HepG2 (cell line): ENCODE data around the gene KIF26B. TPM values are rescaled to one million over a fixed set of nuclear protein-coding genes. Genes with fewer than 3 reads are reported as not detected.

Experiments
- ATAC-seq: fragments of 200-7000 bp; cut with Tn5 transposase; 3 replicates; pipeline ENCODE4 v1.9.1; 2020; ENCODE audit warnings: mild to moderate bottlenecking, moderate library complexity
- BruUV-seq: library from RNA; stranded (reverse); fragments of 400-500 nt; replicated peaks from 2 replicates; lab custom pipeline; 2021; lab: Mats Ljungman, UMichigan
- CTCF ChIA-PET: fragments of 300-600 bp; formaldehyde crosslinking; extraction: SDS; loops from one replicate; lab custom pipeline; 2021; ENCODE audit warnings: low total read pairs, inconsistent platforms, low intra/inter-chr PET ratio; lab: Yijun Ruan, JAX
- POLR2A ChIA-PET: fragments of 350-600 bp; sonication (Branson Sonifier 250); formaldehyde crosslinking; loops from one replicate; lab custom pipeline; 2020; ENCODE audit warnings: antibody characterized with exemption, inconsistent platforms; lab: Yijun Ruan, JAX
- DNase-seq: peaks from one replicate; pipeline ENCODE4 v3.0.0-alpha.2; 2015; ENCODE audit warnings: low spot score
- FAIRE-seq: peaks from 3 replicates; lab custom pipeline; 2011; peaks lifted over from hg19 to GRCh38; lab: Jason Lieb, UNC
- H2AFZ ChIP-seq: one replicate; pipeline ENCODE4 v1.6.1; 2011; ENCODE audit warnings: low read length, inconsistent platforms
- H3K27ac ChIP-seq: fragments of 300-600 bp; 3 replicates; pipeline ENCODE4 v1.8.0; 2011; ENCODE audit warnings: mixed run types, mild to moderate bottlenecking, mixed read lengths, low read length, inconsistent platforms; ENCODE audit not compliant: insufficient read depth; ENCODE audit errors: extremely low read length
- H3K27me3 ChIP-seq, 2 experiments: fragments of 200-600 bp in 1 of 2; 2 replicates in 1 of 2; 3 replicates in 1 of 2; pipeline versions ENCODE4 v1.6.0 to v1.8.0; 2011; ENCODE audit warnings: low read length in 2 of 2, mild to moderate bottlenecking in 2 of 2, moderate library complexity in 2 of 2, inconsistent platforms in 1 of 2; ENCODE audit not compliant: insufficient read depth in 2 of 2, control insufficient read depth in 1 of 2
- H3K36me3 ChIP-seq, 2 experiments: fragments of 200-600 bp in 1 of 2; replicated peaks in 1 of 2; 2 replicates in 1 of 2; 3 replicates in 1 of 2; pipeline versions ENCODE4 v1.5.1 to v1.8.0; 2011; ENCODE audit warnings: low read length in 2 of 2, inconsistent platforms in 1 of 2; ENCODE audit not compliant: insufficient read depth in 2 of 2, control insufficient read depth in 1 of 2
- H3K4me1 ChIP-seq: 2 replicates; pipeline ENCODE4 v1.5.1; 2012; ENCODE audit warnings: low read length, inconsistent platforms; ENCODE audit not compliant: insufficient read depth
- H3K4me2 ChIP-seq: 2 replicates; pipeline ENCODE4 v1.6.0; 2011; ENCODE audit warnings: low read depth, low read length, inconsistent platforms
- H3K4me3 ChIP-seq, 3 experiments: fragments of 200-600 bp in 1 of 3; sonication (generic), shearing (Covaris generic) in 1 of 3; replicated peaks in 1 of 3; 2 replicates each; pipeline ENCODE4 v1.5.1; 2011 to 2016; ENCODE audit warnings: low read length in 3 of 3, inconsistent platforms in 2 of 3, low read depth in 2 of 3, mild to moderate bottlenecking in 2 of 3, control low read depth in 1 of 3, mixed read lengths in 1 of 3; ENCODE audit not compliant: insufficient read depth in 1 of 3
- H3K79me2 ChIP-seq: one replicate; pipeline ENCODE4 v1.6.1; 2011; ENCODE audit warnings: low read length, inconsistent platforms; ENCODE audit not compliant: insufficient read depth
- H3K9ac ChIP-seq: 2 replicates; pipeline ENCODE4 v1.6.0; 2011; ENCODE audit warnings: mild to moderate bottlenecking, low read depth, low read length, inconsistent platforms; ENCODE audit not compliant: insufficient read depth
- H3K9me3 ChIP-seq: 2 replicates; pipeline ENCODE4 v1.5.1; 2012; ENCODE audit warnings: mild to moderate bottlenecking, low read length
- H4K20me1 ChIP-seq: 2 replicates; pipeline ENCODE4 v1.6.0; 2011; ENCODE audit warnings: inconsistent platforms, mild to moderate bottlenecking, low read length, moderate library complexity; ENCODE audit not compliant: insufficient read depth
- BATF2 ChIP-seq: sonication (generic); formaldehyde crosslinking; IDR thresholded peaks from 2 replicates; pipeline ENCODE4 v1.8.0; 2022; ENCODE audit warnings: mild to moderate bottlenecking, missing genetic modification reagents, moderate library complexity
- MLXIP ChIP-seq: sonication (generic); formaldehyde crosslinking; IDR thresholded peaks from 2 replicates; pipeline ENCODE4 v1.9.0; 2021; ENCODE audit warnings: missing genetic modification reagents, borderline replicate concordance
- PTBP1 ChIP-seq: fragments of 200-400 bp; formaldehyde crosslinking; IDR thresholded peaks from 2 replicates; pipeline ENCODE4 v1.6.1; 2018; ENCODE audit warnings: low read length, low read depth; ENCODE audit not compliant: poor library complexity, severe bottlenecking
- RAD21 ChIP-seq: fragments of 450-650 bp; formaldehyde crosslinking; IDR thresholded peaks from 2 replicates; pipeline ENCODE4 v1.5.0; 2020; ENCODE audit warnings: mild to moderate bottlenecking
- ZBTB21 ChIP-seq: sonication (generic); formaldehyde crosslinking; IDR thresholded peaks from 2 replicates; pipeline ENCODE4 v1.4.0; 2020; ENCODE audit warnings: missing genetic modification reagents
- ZNF10 ChIP-seq: sonication (generic); formaldehyde crosslinking; IDR thresholded peaks from 2 replicates; pipeline ENCODE4 v1.4.0; 2020; ENCODE audit warnings: mild to moderate bottlenecking, low read depth, missing genetic modification reagents, borderline replicate concordance
- ZNF274 ChIP-seq: sonication (generic); formaldehyde crosslinking; IDR thresholded peaks from 2 replicates; pipeline ENCODE4 v1.5.1; 2020; ENCODE audit warnings: mild to moderate bottlenecking, missing genetic modification reagents
- ZNF790 ChIP-seq: sonication (generic); formaldehyde crosslinking; IDR thresholded peaks from 2 replicates; pipeline ENCODE4 v1.8.0; 2022; ENCODE audit warnings: missing genetic modification reagents, mild to moderate bottlenecking, borderline replicate concordance
- WGBS: methylation state at CpG from one replicate; pipeline ENCODE4 v1.1.6; 2017; ENCODE audit warnings: low lambda C conversion rate; 5-methylcytosine and 5-hydroxymethylcytosine counted together
- in situ Hi-C: cut with HindIII; loops from 2 replicates; pipeline ENCODE4 v1.10.0; 2017; ENCODE audit warnings: low pct_unique_long_range_greater_than_20kb; ENCODE audit not compliant: extremely low pct_ligation_motif_present
- intact Hi-C: fragments of 100-400 bp; cut with micrococcal nuclease; formaldehyde crosslinking; loops from one replicate; pipeline ENCODE4 v1.10.0; 2022; ENCODE audit not compliant: unreplicated experiment
- polyA plus RNA-seq, 8 experiments: library from polyadenylated mRNA; depleted of rRNA in 3 of 8; stranded (reverse) in 7 of 8; unstranded in 1 of 8; fragments of >200 nt; fragmentation: Illumina TruSeq in 4 of 8; extraction: Trizol in 4 of 8; gene quantifications; 2 replicates each; pipeline versions ENCODE4 v1.2.1 to v1.2.3, GENCODE V29; 2011 to 2016; ENCODE audit warnings: low read depth in 4 of 8, missing spikeins in 1 of 8, mixed read lengths in 1 of 8; ENCODE audit not compliant: insufficient read depth in 1 of 8
- total RNA-seq, 5 experiments: library from RNA; depleted of rRNA; stranded (reverse); fragments of >200 nt; fragmentation: Illumina TruSeq; extraction: Trizol; gene quantifications; 2 replicates each; pipeline ENCODE4 v1.2.3, GENCODE V29; 2016; ENCODE audit warnings: low read depth in 1 of 5
- TF ChIP-seq, protein P1 (sequence below): sonication (generic); formaldehyde crosslinking; conservative IDR thresholded peaks from 2 replicates; pipeline ENCODE4 v1.4.0; 2020; ENCODE audit warnings: missing genetic modification reagents

Gene KIF26B
- total and polyA plus RNA-seq, 2 of the 13 experiments (the other 11 are each of a cell fraction or from before 2014, with no cell fraction given) = 0.08 to 0.09 TPM

GRCh38 chr1:245365095-245366020, 210.6 kb downstream of the KIF26B start:
- no peaks in the 10 kb centered on the region for H3K36me3 ChIP-seq
- H3K9me3 ChIP-seq = no peaks in the 10 kb centered on the region
- no peak overlapping the region for H3K9ac ChIP-seq
- H3K4me1 ChIP-seq = peaks cover 19% of the 10 kb centered on the region; the same call in 1 of the 2 replicates
- POLR2A ChIA-PET = no interaction called here
- 65% methylated on average over 21 of the region's 21 CpGs for WGBS
- H3K79me2 ChIP-seq = no peaks in the 10 kb centered on the region
- H2AFZ ChIP-seq = no peak overlapping the region
- H3K27ac ChIP-seq = no peak overlapping the region
- TF ChIP-seq BATF2 (CRISPR knock-in tag) (no peak), ZNF10 (CRISPR knock-in tag) (no peak), ZNF274 (CRISPR knock-in tag) (no peak), ZBTB21 (CRISPR knock-in tag) (no peak), MLXIP (CRISPR knock-in tag) (no peak), RAD21 (CRISPR knock-in tag) (no peak), ZNF790 (CRISPR knock-in tag) (no peak), PTBP1 (no peak)
- TF ChIP-seq, protein P1, sequence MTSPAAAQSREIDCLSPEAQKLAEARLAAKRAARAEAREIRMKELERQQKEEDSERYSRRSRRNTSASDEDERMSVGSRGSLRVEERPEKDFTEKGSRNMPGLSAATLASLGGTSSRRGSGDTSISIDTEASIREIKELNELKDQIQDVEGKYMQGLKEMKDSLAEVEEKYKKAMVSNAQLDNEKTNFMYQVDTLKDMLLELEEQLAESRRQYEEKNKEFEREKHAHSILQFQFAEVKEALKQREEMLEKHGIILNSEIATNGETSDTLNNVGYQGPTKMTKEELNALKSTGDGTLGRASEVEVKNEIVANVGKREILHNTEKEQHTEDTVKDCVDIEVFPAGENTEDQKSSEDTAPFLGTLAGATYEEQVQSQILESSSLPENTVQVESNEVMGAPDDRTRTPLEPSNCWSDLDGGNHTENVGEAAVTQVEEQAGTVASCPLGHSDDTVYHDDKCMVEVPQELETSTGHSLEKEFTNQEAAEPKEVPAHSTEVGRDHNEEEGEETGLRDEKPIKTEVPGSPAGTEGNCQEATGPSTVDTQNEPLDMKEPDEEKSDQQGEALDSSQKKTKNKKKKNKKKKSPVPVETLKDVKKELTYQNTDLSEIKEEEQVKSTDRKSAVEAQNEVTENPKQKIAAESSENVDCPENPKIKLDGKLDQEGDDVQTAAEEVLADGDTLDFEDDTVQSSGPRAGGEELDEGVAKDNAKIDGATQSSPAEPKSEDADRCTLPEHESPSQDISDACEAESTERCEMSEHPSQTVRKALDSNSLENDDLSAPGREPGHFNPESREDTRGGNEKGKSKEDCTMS (CRISPR knock-in tag) = no peak
- TF ChIP-seq, all 625 proteins: peak for 0
- Histone ChIP-seq H3K4me2 (no peak overlapping the region), H3K4me3 (no peak overlapping the region), H4K20me1 (no peaks in the 10 kb centered on the region), H3K27me3 (no peaks in the 10 kb centered on the region)
- BruUV-seq = no TSS peak
- in situ Hi-C loops = no loop called here
- DNase-seq = no peak
- intact Hi-C loops = no loop called here
- ATAC-seq = no peak
- CTCF ChIA-PET = no interaction called here
- no peak for FAIRE-seq
